CD14-positive monocyte (primary cell): ENCODE measurements around the gene PLXNC1. TPM values are rescaled to one million over a fixed set of nuclear protein-coding genes. Genes with fewer than 3 reads are reported as not detected.

Experiments used
- DNase-seq, 3 donors: peaks; one replicate each; pipeline ENCODE4 v3.0.0-alpha.2; 2011 to 2022
- H2AFZ ChIP-seq: 2 replicates; pipeline ENCODE4 v1.6.0; 2012; ENCODE audit warnings: mild to moderate bottlenecking, low read depth, low read length, inconsistent platforms; ENCODE audit not compliant: insufficient read depth, poor library complexity, severe bottlenecking
- H3K27ac ChIP-seq, 2 donors: 1 replicate in 1 of 2; 2 replicates in 1 of 2; pipeline ENCODE4 v1.5.1; 2012 to 2013; ENCODE audit warnings: low read length in 2 of 2, control low read depth in 1 of 2, inconsistent platforms in 1 of 2, low read depth in 1 of 2, mild to moderate bottlenecking in 1 of 2
- H3K27me3 ChIP-seq, 2 donors: one replicate each; pipeline versions ENCODE4 v1.6.0 to v1.6.1; 2011 to 2013; ENCODE audit warnings: low read length in 2 of 2; ENCODE audit not compliant: control insufficient read depth in 2 of 2, insufficient read depth in 2 of 2
- H3K36me3 ChIP-seq, 2 donors: replicated peaks in 1 of 2; 1 replicate in 1 of 2; 2 replicates in 1 of 2; pipeline versions ENCODE4 v1.5.1 to v1.6.1; 2012 to 2013; ENCODE audit warnings: low read length in 2 of 2, control low read depth in 1 of 2, inconsistent platforms in 1 of 2, mild to moderate bottlenecking in 1 of 2; ENCODE audit not compliant: insufficient read depth in 2 of 2, control insufficient read depth in 1 of 2
- H3K4me1 ChIP-seq, 2 donors: 1 replicate in 1 of 2; 2 replicates in 1 of 2; pipeline versions ENCODE4 v1.5.1 to v1.6.1; 2012 to 2013; ENCODE audit warnings: low read length in 2 of 2, control low read depth in 1 of 2, inconsistent platforms in 1 of 2, mild to moderate bottlenecking in 1 of 2, moderate library complexity in 1 of 2; ENCODE audit not compliant: insufficient read depth in 2 of 2, control insufficient read depth in 1 of 2
- H3K4me2 ChIP-seq: replicated peaks from 2 replicates; pipeline ENCODE3; 2012; ENCODE audit warnings: low read length, moderate library complexity, mild to moderate bottlenecking; ENCODE audit not compliant: poor library complexity, severe bottlenecking; ENCODE audit errors: extremely low read depth
- H3K4me3 ChIP-seq, 3 experiments: fragments of 200-600 bp in 1 of 3; sonication (generic) in 1 of 3; replicated peaks in 1 of 3; 1 replicate in 2 of 3; 2 replicates in 1 of 3; pipeline ENCODE4 v1.5.1; 2011 to 2013; ENCODE audit warnings: low read length in 3 of 3, mild to moderate bottlenecking in 3 of 3, control low read depth in 2 of 3, low read depth in 2 of 3, inconsistent platforms in 1 of 3, moderate library complexity in 1 of 3
- H3K79me2 ChIP-seq: 2 replicates; pipeline ENCODE4 v1.6.0; 2012; ENCODE audit warnings: mild to moderate bottlenecking, control low read depth, inconsistent platforms, low read length, moderate library complexity; ENCODE audit not compliant: insufficient read depth
- H3K9ac ChIP-seq: 2 replicates; pipeline ENCODE4 v1.6.0; 2017; ENCODE audit warnings: low read length, mild to moderate bottlenecking; ENCODE audit not compliant: insufficient read depth, poor library complexity, severe bottlenecking
- H3K9me3 ChIP-seq, 2 donors: replicated peaks in 1 of 2; 1 replicate in 1 of 2; 2 replicates in 1 of 2; pipeline versions ENCODE4 v1.5.1 to v1.6.1; 2012 to 2013; ENCODE audit warnings: low read length in 2 of 2, control low read depth in 1 of 2; ENCODE audit not compliant: control insufficient read depth in 1 of 2, insufficient read depth in 1 of 2
- H4K20me1 ChIP-seq: 2 replicates; pipeline ENCODE4 v1.6.0; 2012; ENCODE audit warnings: mild to moderate bottlenecking, low read length, control low read depth, moderate library complexity; ENCODE audit not compliant: insufficient read depth
- H3K27ac Mint-ChIP-seq, 7 donors: one replicate each; pipeline ENCODE4 v1.8.0; 2020; ENCODE audit warnings: mild to moderate bottlenecking in 7 of 7, mixed read lengths in 7 of 7, moderate library complexity in 6 of 7, inconsistent platforms in 2 of 7
- H3K27me3 Mint-ChIP-seq, 3 donors: one replicate each; pipeline ENCODE4 v1.8.0; 2021 to 2022; ENCODE audit warnings: low read depth in 3 of 3, mild to moderate bottlenecking in 3 of 3, mixed read lengths in 3 of 3, moderate library complexity in 3 of 3, inconsistent platforms in 1 of 3
- H3K36me3 Mint-ChIP-seq, 2 donors: one replicate each; pipeline ENCODE4 v1.8.0; 2020; ENCODE audit warnings: mixed read lengths in 2 of 2, inconsistent platforms in 1 of 2, mild to moderate bottlenecking in 1 of 2
- H3K4me1 Mint-ChIP-seq: one replicate; pipeline ENCODE4 v1.8.0; 2020; ENCODE audit warnings: mild to moderate bottlenecking, mixed read lengths
- H3K4me3 Mint-ChIP-seq, 2 donors: one replicate each; pipeline ENCODE4 v1.8.0; 2020; ENCODE audit warnings: mild to moderate bottlenecking in 2 of 2, mixed read lengths in 2 of 2, moderate library complexity in 1 of 2
- H3K9me3 Mint-ChIP-seq, 7 donors: one replicate each; pipeline ENCODE4 v1.8.0; 2020 to 2022; ENCODE audit warnings: mixed read lengths in 7 of 7, mild to moderate bottlenecking in 6 of 7, moderate library complexity in 6 of 7, inconsistent platforms in 2 of 7
- WGBS: methylation state at CpG from one replicate; pipeline ENCODE4 v1.1.5; 2013; ENCODE audit warnings: missing lambda C conversion rate; ENCODE audit not compliant: insufficient coverage; 5-methylcytosine and 5-hydroxymethylcytosine counted together
- intact Hi-C, 2 donors: fragments of 100-400 bp; cut with micrococcal nuclease; formaldehyde crosslinking; loops; one replicate each; pipeline versions ENCODE4 v1.15.0 to v1.15.1; 2023
- polyA plus RNA-seq, 3 donors: library from polyadenylated mRNA; depleted of rRNA in 1 of 3; unstranded in 2 of 3; stranded (reverse) in 1 of 3; fragments of 300-500 nt in 2 of 3; fragments of >200 nt in 1 of 3; fragmentation: Illumina TruSeq in 2 of 3; gene quantifications; 1 replicate in 2 of 3; 2 replicates in 1 of 3; pipeline ENCODE4 v1.2.3, GENCODE V29; 2012 to 2021
- TF ChIP-seq, protein P1 (sequence below): fragments of 200-600 bp; IDR thresholded peaks from one replicate; pipeline ENCODE4 v1.8.0; 2022; ENCODE audit warnings: antibody characterized with exemption, mild to moderate bottlenecking

PLXNC1 gene
- polyA plus RNA-seq, 3 donors = 14.3 to 35.2 (median 15.4) TPM

DNA sequence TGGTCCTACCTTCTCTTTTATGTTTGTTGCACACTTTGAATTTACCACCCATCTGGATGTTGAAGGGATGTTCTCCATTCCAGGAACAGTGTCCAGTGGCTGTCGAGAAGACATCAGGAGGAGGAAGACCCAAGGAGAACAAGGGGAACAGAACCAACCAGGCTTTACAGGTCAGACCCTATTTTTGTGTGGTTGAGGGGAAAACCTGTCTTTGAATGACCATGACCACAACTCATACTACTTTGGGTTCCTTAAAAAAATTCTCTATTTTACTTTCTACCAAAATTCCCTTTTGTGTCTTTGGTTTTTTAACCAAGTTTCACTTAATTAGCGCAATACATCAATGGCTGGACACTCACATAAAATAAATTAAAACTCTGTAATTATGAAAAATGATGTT, 78.7 kb downstream of the PLXNC1 start:
- H3K27me3 Mint-ChIP-seq = peaks cover 0 to 2% (median 0%) of the 10 kb centered on the region in 3 donors
- peak overlapping the region in 2 of 7 donors; percentile 47 to 76 for H3K27ac Mint-ChIP-seq
- H3K4me1 Mint-ChIP-seq = peaks cover 15% of the 10 kb centered on the region
- H3K4me3 Mint-ChIP-seq = no peak overlapping the region
- H3K9me3 Mint-ChIP-seq = no peaks in the 10 kb centered on the region
- Histone ChIP-seq H3K36me3 (peaks cover 60 to 93% of the 10 kb centered on the region in 2 donors), H3K4me3 (no peak overlapping the region), H3K4me1 (peaks cover 15 to 16% of the 10 kb centered on the region in 2 donors), H3K27me3 (no peaks in the 10 kb centered on the region), H4K20me1 (peaks cover 10% of the 10 kb centered on the region), H2AFZ (no peak overlapping the region), H3K4me2 (no peak overlapping the region), H3K9me3 (no peaks in the 10 kb centered on the region), H3K79me2 (no peaks in the 10 kb centered on the region), H3K27ac (no peak overlapping the region), H3K9ac (no peak overlapping the region)
- intact Hi-C loops = no loop called here
- no CpG with 5 or more reads among the region's 2 CpGs for whole genome bisulfite sequencing
- peaks cover 84 to 97% of the 10 kb centered on the region in 2 donors for H3K36me3 Mint-ChIP-seq
- TF ChIP-seq, protein P1, sequence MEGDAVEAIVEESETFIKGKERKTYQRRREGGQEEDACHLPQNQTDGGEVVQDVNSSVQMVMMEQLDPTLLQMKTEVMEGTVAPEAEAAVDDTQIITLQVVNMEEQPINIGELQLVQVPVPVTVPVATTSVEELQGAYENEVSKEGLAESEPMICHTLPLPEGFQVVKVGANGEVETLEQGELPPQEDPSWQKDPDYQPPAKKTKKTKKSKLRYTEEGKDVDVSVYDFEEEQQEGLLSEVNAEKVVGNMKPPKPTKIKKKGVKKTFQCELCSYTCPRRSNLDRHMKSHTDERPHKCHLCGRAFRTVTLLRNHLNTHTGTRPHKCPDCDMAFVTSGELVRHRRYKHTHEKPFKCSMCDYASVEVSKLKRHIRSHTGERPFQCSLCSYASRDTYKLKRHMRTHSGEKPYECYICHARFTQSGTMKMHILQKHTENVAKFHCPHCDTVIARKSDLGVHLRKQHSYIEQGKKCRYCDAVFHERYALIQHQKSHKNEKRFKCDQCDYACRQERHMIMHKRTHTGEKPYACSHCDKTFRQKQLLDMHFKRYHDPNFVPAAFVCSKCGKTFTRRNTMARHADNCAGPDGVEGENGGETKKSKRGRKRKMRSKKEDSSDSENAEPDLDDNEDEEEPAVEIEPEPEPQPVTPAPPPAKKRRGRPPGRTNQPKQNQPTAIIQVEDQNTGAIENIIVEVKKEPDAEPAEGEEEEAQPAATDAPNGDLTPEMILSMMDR = no peak
- DNase-seq = no peak

DNA sequence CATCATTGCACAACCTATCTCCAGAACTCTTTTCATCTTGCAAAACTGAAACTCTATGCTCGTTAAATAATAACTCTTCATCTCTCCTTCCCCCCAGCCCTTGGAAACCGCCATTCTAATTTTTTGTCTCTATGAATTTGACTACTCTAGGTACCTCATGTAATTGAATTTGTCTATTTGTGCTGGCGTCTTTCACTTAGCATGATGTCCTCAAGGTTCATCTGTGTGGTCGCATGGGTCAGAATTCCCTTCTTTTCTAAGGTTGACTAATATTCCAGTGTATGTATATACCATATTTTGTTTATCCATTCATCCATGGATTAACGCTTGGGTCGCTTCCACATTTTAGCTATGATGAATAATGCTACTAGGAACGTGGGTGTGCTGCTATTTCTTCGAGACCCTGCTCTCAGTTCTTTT, 80.1 kb downstream of the PLXNC1 start:
- Histone ChIP-seq H3K9ac (no peak overlapping the region), H4K20me1 (peaks cover 7% of the 10 kb centered on the region), H3K27ac (no peak overlapping the region), H3K4me1 (peaks cover 20 to 26% of the 10 kb centered on the region in 2 donors), H3K36me3 (peaks cover 49 to 90% of the 10 kb centered on the region in 2 donors), H2AFZ (no peak overlapping the region), H3K9me3 (no peaks in the 10 kb centered on the region), H3K27me3 (no peaks in the 10 kb centered on the region), H3K4me3 (no peak overlapping the region), H3K4me2 (no peak overlapping the region), H3K79me2 (no peaks in the 10 kb centered on the region)
- Mint-ChIP-seq H3K27me3 (peaks cover 0 to 2% (median 2%) of the 10 kb centered on the region in 3 donors), H3K9me3 (no peaks in the 10 kb centered on the region), H3K4me3 (no peak overlapping the region), H3K36me3 (peaks cover 83 to 96% of the 10 kb centered on the region in 2 donors), H3K4me1 (peaks cover 23% of the 10 kb centered on the region), H3K27ac (no peak overlapping the region)
- intact Hi-C loops = no loop called here
- DNase-seq = no peak
- no CpG with 5 or more reads among the region's 8 CpGs for WGBS
- TF ChIP-seq, protein P1 = no peak
